HG03457 (cell line): ENCODE measurements around the gene VDAC1.
"Not testable (repeated sequence)": the region's sequence is repeated elsewhere in the genome, so short reads cannot be mapped to it uniquely, and the experiment has no call there.

Experiments
- ATAC-seq: cut with Tn5 transposase; IDR thresholded peaks from one replicate; pipeline ENCODE4 v1.9.1; 2021; ENCODE audit warnings: moderate number of reproducible peaks; ENCODE audit not compliant: unreplicated experiment

Gene VDAC1

DNA sequence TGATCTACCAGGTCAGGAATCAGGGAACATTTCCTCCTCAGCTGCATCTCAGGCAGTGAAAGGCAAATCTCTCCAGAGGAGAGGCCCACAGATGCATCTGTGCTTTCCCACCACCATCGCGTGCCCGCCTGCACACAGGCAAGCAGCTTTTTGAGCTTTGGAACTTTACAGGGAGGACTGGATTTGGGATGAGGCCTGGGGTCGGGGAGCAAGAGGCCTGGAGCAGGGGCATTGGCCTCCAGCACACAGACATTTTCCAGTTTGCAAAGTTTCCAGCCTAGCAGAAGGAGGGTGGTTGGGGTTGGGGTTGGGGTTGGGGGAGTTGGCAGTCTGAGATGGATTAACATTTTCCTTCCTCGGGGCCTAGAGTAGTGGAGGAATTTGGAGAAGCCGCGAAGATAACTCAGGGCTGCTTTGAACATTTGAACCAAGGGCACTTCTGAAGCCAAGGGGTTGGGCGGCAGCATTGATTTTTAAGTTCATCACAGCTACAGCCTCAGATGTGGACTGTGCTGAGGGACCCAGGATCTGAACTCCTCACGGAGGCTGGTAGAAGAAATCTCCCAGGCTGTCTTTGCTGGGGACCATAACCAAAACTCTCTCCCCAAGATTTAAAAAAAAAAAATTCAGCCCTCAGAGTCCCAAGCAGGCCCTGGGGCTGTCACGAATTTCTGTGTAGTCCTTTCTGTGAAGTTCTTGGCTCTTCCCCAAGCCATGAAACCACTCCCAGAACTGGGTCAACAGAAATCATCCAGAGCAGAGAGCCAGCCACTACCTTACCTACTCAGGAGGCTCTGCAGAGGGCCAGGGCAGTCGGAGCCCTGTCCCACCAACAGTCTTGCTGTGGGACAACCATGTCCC is 61.9 kb downstream of the VDAC1 start:
- no peak for ATAC-seq

DNA sequence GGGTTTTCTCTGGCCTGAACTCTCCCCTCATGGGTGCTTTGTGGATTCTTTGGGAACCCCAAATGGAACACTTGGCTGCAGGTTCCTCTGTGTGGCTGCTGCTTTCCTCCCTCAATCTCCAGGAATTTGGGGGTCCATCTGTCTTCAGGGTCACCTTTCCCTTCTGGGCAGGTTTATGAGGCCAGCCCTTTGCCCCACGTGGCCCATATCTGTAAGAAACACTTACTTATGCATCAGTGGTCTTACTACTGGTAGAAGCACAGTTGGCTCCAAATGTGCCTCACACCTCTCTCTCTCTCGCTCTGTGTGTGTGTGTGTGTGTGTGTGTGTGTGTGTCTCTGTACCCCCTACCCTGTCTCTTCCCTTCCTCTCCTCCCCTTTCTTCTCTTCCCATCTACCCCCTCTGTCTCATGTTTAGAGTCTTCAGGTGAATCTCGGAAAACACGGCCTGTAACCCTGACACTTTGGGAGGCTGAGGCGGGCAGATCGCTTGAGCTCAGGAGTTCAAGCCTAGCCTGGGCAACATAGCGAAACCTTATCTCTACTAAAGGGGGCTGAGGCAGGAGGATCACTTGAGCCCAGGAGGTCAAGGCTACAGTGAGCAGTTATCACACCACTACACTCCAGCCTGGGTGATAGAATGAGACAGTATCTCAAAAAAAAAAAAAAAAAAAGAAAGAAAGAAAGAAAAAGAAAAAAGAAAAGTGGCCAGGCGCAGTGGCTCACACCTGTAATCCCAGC is 63.1 kb downstream of the VDAC1 start:
- no peak for ATAC-seq

DNA sequence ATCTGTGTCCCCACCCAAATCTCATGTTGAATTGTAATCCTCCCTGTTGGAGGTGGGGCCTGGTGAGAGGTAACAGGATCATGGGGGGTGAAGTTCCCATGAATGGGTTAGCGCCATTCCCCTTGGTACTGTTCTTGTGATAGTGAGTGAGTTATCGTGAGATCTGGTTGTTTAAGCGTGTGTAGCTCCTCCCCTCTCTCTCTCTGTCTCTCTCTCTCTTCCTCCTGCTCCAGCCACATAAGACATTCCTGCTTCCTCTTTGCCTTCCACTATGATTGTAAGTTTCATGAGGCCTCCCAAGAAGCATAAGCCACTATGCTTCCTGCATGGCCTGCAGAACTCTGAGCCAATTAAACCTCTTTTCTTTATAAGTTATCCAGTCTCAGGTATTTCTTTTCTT is 65.1 kb downstream of the VDAC1 start:
- no peak for ATAC-seq

DNA sequence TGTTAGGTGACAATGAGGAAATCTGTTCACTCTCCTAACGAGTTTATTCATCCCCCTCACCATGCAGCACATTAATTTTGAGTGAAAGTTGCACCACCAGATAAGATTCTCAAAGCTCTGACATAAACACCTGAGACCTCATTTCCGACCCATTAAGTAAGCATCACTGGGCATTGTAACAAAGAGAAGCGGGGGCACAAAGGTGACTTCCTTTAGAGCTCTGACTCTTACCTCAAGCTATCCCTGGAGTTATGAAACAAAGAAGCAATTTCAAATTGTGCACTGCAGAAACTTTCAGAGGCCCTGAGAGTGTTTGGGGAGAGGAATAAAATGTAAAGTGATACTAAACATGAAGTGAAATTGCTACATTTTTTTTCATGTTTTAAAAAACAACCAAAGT is 65.8 kb downstream of the VDAC1 start:
- no peak for ATAC-seq

DNA sequence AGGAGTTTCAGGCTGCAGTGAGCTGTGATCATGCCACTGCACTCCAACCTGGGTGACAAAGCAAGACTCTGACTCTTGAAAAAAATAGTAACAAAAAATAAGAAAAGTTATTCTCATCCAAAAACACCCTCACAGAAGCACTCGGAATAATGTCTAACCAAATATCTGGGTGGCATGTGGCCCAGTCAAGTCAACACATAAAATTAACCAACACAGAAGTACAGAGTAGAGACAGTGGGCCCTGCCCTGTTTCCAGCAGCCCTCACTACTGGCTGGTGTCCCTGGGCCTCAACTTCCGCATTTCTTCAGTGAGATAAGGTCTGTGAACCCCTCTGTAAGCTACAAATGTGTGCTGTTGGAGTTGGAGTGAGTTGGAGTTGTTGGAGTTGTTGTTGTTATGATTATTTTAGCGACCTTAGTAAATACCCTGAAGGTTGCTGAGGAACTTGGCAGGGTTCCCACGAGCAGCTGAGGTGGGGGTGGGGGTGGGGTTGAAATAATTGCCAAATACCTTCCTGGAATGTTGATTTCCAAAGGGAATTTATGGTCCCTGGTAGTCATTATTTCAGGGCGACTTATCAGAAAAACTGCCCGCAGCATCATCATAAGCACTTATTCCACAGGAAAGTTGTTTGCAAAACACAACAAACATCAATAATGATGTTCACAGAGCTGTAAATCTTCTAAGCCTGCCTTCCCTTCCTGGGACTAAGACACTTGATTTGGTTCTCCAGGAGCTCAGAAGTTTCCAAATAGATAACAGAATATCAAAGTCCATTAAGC is 66.5 kb downstream of the VDAC1 start:
- no peak for ATAC-seq

DNA sequence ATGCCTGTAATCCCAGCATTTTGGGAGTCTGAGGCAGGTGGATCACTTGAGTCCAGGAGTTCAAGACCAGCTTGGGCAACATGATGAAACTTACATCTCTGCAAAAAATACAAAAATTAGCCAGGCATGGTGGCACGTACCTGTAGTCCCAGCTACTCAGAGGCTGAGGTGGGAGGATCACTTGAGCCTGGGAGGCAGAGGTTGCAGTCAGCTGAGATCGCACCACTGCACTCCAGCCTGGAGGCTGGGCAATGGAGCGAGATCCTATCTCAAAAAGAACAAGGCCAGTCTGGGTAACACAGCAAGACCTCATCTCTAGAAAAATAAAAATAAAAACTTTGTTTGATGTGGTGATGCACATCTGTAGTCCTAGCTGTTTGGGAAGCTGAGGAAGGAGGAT is 67.1 kb downstream of the VDAC1 start:
- ATAC-seq, result not testable (repeated sequence)

DNA sequence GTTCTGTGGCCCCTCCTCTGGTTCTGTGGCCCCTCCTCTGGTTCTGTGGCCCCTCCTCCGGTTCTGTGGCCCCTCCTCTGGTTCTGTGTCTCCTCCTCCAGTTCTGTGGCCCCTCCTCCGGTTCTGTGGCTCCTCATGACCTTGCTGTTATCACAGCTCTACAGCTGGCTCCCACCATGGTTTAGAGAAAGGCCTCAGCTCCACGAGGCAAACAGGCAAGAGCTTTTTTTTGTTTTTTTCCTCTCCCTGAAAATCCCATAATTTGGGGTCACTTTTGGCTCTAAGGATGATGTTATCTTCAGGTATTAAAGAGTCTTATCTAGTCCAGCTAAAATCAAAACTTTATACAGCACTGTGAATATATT is 68.1 kb downstream of the VDAC1 start:
- ATAC-seq, result no peak

DNA sequence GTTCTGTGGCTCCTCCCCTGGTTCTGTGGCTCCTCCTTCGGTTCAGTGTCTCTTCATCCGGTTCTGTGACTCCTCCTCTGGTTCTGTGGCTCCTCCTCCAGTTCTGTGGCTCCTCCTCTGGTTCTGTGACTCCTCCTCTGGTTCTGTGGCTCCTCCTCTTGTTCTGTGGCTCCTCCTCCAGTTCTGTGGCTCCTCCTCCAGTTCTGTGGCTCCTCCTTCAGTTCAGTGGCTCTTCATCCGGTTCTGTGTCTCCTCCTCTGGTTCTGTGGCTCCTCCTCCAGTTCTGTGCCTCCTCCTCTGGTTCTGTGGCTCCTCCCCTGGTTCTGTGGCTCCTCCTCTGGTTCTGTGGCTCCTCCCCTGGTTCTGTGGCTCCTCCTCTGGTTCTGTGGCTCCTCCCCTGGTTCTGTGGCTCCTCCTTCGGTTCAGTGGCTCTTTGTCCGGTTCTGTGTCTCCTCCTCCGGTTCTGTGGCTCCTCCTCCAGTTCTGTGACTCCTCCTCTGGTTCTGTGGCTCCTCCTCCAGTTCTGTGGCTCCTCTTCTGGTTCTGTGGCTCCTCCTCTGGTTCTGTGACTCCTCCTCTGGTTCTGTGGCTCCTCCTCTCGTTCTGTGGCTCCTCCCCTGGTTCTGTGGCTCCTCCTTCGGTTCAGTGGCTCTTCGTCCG is 68.7 kb downstream of the VDAC1 start:
- ATAC-seq, result not testable (repeated sequence)

DNA sequence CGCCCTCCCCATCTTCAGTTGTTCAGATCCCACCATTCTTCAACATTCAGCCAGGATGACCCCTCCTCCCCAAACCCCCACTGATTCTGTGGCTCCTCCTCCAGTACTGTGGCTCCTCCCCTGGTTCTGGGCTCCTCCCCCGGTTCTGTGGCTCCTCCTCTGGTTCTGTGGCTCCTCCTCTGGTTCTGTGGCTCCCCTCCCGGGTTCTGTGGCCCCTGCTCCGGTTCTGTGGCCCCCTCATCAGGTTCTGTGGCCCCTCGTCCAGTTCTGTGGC is 69.2 kb downstream of the VDAC1 start:
- no peak for ATAC-seq

DNA sequence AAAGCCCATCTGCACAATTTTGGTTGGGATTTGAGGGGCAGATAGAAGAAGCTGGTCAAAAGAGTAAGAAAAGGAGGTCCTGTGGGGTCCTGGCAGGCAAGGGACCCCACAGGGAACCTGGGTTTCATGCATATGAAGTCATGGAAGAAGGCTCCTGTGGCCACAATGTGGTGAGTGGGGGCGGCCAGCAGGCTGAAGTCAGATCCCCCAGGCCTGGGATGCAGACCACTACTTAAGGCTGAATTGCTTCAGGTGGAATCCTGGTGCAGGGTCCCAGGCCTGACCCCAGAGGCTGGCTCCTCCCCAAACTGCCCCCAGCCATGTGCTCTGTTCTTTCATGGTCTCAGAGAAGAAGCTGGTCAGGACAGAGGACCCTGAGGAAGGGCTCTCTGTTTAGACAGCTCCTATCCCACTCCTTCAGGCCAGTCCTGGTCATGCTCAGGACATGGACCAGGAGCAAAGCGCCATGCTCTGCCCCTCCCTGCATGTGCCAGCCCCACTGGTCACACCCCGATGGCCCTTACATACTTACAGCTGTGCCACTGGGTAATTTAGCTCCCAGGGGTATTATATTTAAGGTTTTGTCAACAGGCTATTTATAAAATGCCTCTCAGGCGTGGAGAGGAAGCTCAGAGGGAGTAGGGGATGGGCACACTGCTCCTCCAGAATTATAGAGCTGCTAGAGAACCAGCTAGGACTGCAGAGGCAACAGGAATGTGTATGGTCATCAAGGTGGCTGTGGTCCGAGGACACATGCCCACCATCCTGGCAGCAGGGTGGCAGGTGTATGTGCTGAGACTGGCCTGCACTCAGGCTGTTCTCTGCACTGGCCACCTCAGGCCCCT is 69.7 kb downstream of the VDAC1 start:
- no peak for ATAC-seq

DNA sequence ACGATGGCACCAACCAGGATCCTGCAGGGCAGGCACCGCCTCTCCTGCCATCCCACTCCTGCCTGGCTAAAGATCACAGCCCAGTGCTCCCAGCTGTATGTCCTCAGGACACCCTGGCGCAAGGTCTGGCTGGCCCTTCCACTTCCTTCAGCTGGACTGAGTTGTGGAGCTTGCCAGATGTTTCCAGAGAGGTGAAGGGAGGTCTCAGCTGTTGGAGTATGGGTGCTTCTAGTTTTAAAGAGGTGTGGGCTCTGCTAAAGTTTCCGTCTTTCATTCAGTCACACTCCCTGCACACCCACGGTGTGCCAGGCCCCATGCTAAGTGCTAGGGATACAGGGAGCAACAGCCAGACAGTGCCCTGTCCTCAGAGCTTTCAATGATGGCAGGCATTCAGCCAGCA is 70.5 kb downstream of the VDAC1 start:
- ATAC-seq, result no peak

DNA sequence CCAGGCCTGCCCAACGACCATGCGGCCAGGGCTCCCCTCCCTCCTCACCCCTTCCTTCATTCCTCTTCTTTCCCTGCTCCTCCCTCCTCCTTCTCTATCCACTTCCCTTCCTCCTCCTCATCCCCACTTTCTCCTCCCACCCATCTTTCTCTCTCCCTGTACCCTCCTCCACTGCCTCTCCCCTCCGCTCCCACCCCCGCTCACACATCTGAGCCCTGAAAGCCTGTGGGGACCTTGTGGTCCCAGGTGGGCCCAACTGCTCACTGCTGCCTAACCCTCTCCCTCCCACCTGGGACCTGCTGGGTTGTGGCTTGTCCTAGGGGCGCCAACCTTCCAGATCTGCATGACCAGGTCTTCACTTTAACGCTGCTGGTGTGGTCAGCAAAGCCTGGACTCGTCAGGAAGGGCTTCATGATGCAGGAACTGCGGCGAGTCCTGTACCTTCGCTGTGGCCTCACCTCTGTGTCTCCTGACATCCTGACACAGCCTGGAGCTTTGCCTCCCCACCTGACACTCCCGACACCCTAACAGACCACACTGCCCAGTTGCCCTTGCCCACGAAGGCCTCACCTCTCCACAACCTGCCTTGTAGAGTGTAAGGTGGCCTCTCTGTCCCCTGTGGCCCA is 71.0 kb downstream of the VDAC1 start:
- ATAC-seq, result no peak

DNA sequence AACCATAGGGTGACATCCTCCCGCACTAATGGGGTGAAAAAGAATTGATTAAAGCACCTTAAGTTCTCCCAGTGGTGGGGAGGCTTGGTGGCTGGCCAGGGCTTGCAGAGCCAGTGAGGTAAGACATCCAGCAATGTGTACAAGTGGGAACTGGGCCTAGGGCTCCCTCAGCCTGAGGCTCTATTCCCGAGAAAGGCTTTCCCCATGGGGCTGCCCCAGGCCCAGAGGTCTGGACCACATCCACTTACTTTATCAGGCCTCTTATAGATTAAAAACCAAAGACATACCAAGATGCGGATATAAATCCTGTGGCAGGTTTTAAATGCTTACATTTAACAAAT is 71.6 kb downstream of the VDAC1 start:
- no peak for ATAC-seq

DNA sequence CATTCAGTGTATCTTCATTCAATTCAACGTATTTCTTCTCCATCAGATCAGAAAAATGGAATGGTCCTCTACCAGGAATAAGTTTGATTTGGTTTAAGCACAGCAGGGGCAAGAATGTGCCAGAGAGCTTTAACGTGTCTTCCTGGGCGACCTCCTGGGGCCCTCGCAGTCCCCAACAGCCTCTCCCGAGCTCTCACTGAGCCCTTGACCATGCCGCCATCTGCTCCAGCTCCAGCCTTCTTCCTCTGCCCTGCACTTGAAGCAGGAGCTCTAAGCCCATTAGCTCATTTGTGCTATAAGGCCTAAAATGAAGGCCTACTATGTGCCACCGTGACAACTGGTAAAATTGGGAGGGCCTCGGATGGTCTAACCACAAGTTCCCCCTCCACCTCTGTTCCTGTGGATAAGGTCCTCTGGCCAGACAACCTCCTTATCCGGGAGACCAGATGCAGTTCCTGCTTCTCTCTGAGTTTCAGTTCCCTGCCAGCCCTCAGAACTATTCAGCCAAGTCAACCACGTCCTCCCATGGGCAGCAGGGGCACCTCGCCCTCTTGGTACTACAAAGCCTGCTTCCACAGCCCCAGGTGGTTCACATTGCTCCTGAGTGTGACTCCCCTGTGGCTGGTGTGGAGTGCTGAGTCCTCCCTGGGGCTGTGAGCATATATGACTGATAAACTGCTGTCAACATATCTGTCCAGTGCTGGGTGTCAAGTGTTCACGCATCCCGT is 72.2 kb downstream of the VDAC1 start:
- ATAC-seq, result no peak

DNA sequence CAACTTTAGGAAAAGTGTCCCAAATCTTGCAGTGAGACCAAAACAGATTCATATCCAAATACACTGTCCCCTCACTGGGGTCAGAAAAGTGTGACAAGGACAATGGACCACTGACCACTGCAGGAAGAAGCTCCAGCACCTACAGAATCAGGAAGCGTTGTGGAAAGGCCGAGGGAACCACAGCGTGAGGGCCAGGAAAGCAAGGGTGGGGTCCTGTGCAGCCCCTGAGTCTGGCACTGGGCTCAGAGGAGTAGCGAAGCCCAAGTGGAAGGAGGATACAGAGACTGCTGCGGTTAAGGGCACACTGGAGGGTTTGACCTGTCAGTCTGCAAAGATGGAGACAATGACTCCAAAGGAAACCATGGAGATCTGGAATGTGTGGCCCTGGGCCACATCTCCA is 73.2 kb downstream of the VDAC1 start:
- ATAC-seq, result no peak

DNA sequence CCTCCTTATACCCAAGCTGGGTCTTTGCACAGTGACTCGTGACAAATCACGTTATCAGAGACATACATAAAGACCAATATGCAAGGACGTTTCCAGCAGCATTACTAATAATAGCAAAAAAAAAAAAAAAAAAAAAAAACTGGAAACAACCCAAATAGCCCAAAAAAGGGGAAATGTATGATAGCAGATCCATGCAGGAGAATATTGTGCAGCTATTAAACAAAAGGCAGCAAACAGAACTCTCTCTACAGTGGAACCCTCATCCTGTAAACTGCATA is 74.0 kb downstream of the VDAC1 start:
- no peak for ATAC-seq

DNA sequence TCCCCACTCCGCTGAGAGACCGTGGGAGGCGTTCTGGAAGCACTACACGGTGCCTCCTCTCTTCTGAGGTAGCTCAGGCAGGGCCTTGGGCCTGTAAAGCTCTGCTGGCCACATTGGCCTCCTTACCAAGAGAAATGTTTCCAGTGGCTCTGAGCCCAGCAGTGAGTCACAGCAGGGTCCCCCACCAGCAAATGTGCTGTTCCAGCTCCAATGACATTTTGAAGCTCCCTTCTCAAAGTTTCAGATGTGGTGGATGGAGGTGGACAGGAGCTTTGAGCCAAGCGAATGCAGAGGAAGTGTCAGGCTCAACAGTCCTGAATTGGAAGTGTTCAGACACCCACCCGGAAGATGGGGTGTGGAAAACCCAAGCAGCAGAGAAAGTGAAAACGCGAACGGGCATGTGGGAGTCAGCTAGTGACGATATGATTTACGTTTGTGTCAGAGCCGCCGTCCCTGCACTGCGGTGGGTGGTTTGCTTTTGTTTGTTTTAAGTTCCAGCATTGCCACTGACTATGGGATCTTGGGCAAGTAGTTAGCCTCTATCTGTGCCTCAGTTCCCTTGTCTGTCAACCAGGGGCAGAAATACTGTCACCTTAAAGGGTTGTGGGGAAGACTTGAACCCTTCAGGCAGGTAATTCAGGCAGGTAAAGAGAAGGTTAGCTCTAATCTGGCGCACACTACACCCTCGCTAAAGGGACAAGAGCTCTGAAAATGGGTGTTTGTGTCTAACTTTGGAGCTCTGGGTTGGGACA is 74.5 kb downstream of the VDAC1 start:
- ATAC-seq, result no peak

DNA sequence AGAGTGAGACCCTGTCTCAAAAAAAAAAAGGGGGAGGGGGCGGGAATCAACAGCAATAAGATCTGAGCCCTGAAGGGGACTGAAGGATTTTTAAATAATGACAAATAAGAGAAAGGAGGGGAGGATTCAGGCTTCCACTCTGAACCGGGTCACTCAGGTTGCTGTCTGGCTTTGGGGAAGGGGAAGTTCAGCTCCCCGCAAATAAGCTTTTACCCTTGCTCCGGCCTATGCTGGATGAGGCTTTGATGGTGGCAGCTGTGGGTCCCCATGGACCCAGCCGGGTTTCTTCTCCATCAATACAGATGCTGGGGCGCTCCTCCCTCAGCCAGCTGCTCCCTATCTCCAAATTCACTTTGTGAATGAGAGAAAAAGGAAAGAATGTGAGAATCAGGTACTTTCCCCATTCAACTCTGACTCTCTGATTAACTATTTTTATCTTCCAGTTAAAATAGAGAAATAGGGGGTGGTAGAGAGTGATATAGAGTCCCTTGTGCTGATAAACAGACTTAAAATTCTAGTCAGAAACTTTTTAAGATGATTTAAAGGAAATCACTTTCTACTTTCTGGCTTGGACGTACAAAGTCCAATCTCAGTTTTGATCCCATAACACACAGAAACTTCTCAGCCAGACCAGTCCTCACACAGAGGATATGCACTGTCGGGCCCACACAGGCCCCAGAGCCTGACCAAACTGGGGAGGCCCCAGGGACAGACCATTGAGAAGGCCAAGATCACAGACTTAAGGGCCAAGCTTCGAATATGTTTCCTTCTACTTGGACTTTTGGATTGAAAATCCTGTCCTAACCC is 76.0 kb downstream of the VDAC1 start:
- no peak for ATAC-seq
